Right hindlimb (tissue), 1 donor: ENCODE results near the gene MORF4L1.
"Not testable (repeated sequence)": the region's sequence is repeated elsewhere in the genome, so short reads cannot be mapped to it uniquely, and the experiment has no call there.

Source experiments
- DNase-seq: peaks from one replicate; pipeline ENCODE4 v3.0.0-alpha.2; 2018

MORF4L1 gene, protein sequence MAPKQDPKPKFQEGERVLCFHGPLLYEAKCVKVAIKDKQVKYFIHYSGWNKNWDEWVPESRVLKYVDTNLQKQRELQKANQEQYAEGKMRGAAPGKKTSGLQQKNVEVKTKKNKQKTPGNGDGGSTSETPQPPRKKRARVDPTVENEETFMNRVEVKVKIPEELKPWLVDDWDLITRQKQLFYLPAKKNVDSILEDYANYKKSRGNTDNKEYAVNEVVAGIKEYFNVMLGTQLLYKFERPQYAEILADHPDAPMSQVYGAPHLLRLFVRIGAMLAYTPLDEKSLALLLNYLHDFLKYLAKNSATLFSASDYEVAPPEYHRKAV

DNA sequence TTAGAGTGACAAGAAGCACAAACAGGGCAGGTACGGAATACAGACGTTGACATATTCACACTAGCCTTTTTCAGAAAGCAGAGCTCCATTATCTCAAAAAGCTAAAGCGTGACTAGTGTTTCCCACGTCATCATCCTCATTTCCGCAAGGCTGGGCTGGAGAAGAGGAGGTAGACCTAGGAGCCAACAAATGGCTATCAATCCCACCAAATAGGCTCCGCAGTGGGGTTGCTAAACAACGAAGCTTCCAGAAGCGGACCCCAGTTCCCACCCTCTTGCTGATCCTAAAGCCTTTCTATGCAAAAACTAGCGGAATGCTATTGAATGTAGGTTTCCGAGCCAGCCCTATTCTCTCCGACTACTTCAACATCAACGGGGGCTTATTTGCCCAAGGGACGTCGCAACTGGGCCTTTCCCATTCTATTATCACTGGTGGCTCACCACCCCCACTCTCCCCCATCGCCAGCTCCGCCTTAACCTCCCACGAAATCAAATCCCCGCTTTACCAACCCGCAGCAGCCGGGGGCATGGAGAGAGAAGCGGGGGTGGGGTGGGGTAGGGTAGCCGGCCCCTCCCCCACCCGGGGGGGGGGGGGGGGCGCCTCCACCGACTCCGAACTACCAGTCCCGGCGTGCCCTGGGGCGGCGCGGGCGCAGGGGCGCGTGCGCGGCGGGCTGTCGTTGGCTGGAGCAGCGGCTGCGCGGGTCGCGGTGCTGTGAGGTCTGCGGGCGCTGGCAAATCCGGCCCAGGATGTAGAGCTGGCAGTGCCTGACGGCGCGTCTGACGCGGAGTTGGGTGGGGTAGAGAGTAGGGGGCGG lies at the start of gene MORF4L1:
Gene MORF4L1, plus strand, starts transcription at position 736 of the 817 bp plus-strand sequence. CDS start 128 bp downstream, outside the sequence.
- peak; percentile 99 for DNase-seq

- no peak for DNase-seq
These were observed 43.8 kb upstream of the MORF4L1 start for GRCh38 chr15:78828920-78829319.

- peak; percentile 40 for DNase-seq
These were observed 42.0 kb upstream of the MORF4L1 start for GRCh38 chr15:78830514-78831228.

GRCh38 chr15:78831229-78832207 lies 41.2 kb upstream of the MORF4L1 start:
- no peak for DNase-seq

DNA sequence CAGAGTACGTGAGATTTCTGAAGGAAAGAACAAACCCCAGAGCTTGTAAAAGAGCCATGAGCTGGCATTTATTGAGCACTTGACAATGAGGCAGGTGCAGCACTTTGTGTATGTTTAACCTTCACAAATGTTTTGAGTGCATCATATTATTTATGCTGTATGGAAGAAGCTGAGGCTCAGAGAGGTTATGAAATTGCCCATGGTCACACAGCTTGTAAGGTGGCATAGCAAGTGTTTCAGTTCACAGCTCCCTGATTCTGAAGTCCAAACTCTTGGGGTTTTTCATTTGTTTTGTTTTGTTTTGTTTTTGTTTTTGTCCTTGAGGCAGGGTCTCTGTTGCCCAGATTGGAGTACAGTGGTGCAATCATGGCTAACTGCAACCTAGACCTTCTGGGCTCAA lies 36.4 kb upstream of the MORF4L1 start:
- no peak for DNase-seq

DNA sequence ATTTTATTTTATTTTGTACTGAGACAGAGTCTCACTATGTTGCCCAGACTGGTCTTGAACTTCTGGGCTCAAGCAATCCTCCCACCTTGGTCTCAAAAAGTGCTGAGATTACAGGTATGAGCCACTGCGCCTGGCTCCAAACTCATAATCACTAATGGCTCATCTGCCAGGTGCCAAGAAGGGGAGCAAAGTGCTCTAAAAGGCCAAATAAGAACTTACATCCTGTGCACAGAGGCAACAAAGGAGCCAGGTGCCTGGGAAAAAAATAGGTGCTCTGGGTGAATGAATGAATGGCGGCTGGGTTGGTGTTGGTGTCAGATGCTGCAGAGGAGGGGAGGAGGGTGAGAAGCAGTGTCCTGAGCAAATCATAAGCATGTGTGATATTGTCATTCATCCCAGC lies 35.6 kb upstream of the MORF4L1 start:
- no peak for DNase-seq

DNA sequence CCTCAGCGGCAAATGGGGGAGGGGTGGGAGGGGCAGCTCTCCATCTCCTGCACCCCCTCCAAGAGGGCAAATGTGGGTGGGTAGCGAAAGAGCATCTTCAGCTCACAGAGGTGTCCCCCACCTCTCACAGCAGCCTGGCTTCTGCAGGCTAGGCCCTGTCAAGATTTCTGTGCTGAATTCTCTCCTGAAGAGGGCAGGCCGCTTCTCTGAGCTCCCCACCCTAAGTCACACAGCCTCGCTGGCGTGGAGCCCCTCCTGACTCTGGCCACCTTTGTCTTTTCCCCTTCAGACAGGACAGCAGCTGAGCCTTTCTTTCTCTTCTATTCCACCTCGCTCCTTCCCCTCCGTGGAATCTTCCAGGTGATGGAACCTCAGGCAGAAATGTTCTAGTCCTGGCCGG lies 35.1 kb upstream of the MORF4L1 start:
- no peak for DNase-seq

GRCh38 chr15:78838489-78838888 lies 34.2 kb upstream of the MORF4L1 start:
- DNase-seq, result peak; percentile 68

GRCh38 chr15:78839151-78839550 lies 33.5 kb upstream of the MORF4L1 start:
- DNase-seq, result not testable (repeated sequence)

DNA sequence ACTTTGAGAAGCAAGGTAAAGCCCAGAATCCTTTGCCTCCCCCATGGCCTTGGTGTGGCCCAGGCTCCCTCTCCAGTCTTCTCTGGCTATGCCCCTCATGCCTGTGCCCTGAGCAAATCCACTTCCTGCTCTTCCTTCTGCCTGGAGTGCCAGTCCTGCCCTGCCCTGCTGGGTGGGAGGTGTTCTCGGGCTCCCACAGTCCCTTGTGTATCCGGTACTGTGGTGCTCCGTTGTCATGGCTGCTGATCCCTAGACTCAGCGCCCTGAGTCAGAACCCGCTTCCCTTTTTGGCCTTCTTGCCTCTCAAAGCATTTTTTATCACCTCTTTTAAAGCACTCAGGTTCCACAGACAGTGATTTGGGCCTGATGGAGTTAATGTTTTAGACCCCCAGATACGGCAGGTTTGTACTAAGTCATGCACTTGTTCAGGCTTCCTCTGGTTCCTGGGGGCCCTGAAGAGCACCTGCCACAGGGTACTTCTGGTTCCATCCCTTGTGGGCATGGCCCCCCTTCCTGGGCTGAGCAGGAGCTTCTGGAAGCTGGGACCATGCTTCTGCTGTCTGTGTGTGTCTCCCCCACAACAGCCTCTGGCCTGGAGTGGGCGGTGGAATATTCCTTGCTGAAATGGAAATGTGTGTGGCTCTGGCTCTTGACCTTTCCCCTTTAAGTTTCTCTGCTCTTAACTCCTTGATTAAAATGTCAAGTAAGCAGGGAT lies 31.9 kb upstream of the MORF4L1 start:
- DNase-seq, result peak; percentile 34

GRCh38 chr15:78841376-78841706 lies 31.3 kb upstream of the MORF4L1 start:
- DNase-seq, result no peak

DNA sequence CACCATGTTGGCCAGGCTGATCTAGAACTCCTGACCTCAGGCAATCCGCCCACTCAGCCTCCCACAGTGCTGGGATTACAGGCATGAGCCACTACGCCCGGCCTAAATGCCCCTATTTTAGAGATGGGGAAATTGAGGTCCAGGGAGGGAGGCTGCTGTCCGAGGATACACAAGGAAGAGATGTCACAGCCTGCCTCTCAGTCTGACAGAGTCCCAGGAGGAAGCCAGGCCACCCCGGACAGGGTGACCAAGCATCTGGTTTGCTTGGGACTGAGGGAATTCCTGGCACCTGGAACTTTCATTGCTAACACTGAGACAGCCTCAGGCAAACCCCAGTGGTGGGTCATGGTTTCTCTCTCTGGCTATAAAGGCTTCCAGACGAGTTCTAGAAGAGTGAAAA lies 30.8 kb upstream of the MORF4L1 start:
- no peak for DNase-seq

DNA sequence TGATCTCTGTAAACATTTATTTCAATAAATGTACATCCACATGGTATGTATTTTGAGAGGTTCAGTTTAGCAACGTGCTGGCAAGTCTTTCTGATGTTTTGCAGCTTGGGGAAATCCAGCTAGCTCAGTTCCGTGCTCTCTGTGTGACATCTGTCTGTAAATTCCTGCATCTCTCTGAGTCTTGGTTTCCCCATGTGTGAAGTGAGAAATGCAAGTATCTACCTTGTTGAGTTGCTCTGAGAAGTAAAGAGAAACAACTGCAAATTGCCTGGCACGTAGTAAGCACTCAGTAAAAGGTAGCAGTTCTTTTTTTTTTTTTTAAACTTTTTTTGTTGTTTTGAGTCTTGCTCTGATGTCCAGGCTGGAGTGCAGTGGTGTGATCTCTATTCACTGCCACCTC lies 30.2 kb upstream of the MORF4L1 start:
- no peak for DNase-seq

DNA sequence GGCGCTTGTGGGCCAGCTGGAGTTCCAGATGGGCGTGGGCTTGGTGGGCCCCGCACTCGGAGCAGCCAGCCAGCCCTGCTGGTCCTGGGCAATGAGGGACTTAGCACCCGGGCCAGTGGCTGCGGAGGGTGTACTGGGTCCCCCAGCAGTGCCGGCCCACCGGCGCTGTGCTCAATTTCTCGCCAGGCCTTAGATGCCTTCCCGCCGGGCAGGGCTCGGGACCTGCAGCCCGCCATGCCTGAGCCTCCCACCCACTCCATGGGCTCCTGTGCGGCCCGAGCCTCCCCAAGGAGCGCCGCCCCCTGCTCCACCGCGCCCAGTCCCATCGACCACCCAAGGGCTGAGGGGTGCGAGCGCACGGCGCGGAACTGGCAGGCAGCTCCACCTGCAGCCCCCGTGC lies 25.8 kb upstream of the MORF4L1 start:
- not testable (repeated sequence) for DNase-seq

DNA sequence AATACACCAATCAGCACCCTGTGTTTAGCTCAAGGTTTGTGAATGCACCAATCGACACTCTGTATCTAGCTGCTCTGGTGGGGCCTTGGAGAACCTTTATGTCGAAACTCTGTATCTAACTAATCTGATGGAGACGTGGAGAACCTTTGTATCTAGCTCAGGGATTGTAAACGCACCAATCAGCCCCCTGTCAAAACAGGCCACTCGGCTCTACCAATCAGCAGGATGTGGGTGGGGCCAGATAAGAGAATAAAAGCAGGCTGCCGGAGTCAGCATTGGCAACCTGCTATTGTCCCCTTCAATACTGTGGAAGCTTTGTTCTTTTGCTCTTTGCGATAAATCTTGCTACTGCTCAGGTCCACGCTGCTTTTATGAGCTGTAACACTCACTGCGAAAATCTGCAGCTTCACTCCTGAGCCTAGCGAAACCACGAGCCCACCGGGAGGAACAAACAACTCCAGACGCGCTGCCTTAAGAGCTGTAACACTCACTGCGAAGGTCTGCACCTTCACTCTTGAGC lies 25.2 kb upstream of the MORF4L1 start:
- not testable (repeated sequence) for DNase-seq

GRCh38 chr15:78850352-78850751 lies 22.3 kb upstream of the MORF4L1 start:
- no peak for DNase-seq

- no peak for DNase-seq
These were observed 21.5 kb upstream of the MORF4L1 start for GRCh38 chr15:78850941-78851755.

GRCh38 chr15:78853500-78853899 lies 19.2 kb upstream of the MORF4L1 start:
- no peak for DNase-seq

- DNase-seq, result no peak
These were observed 17.8 kb upstream of the MORF4L1 start for GRCh38 chr15:78854833-78855372.

- no peak for DNase-seq
These were observed 16.9 kb upstream of the MORF4L1 start for GRCh38 chr15:78855746-78856145.
